HCT116 (cell line): ENCODE data around the gene CTBP2. TPM values are rescaled to one million over a fixed set of nuclear protein-coding genes. Genes with fewer than 3 reads are reported as not detected.

ENCODE experiments used
- ATAC-seq: fragments of 200-7000 bp; cut with Tn5 transposase; 2 replicates; pipeline ENCODE4 v1.9.1; 2020; ENCODE audit warnings: mild to moderate bottlenecking, moderate library complexity
- BruUV-seq: library from RNA; stranded (reverse); fragments of 400-500 nt; replicated peaks from 2 replicates; lab custom pipeline; 2021; lab: Mats Ljungman, UMichigan
- CTCF ChIA-PET: fragments of 300-600 bp; sonication (Branson Sonifier 250); formaldehyde crosslinking; loops from one replicate; lab custom pipeline; 2021; ENCODE audit warnings: antibody characterized with exemption; lab: Charles Lee
- POLR2A ChIA-PET: fragments of 300-600, 350-600 bp; sonication (Branson Sonifier 250); formaldehyde crosslinking; loops from one replicate; lab custom pipeline; 2021; ENCODE audit warnings: antibody characterized with exemption; lab: Charles Lee
- RAD21 ChIA-PET, 2 experiments: fragments of 300-600 bp; sonication (Branson Sonifier 250); formaldehyde crosslinking; loops; one replicate each; lab custom pipeline; 2023; ENCODE audit warnings: low total read pairs in 2 of 2; ENCODE audit not compliant: uncharacterized antibody in 2 of 2, unreplicated experiment in 2 of 2, low non-redundant PET in 1 of 2; lab: Charles Lee
- DNase-seq: peaks from one replicate; pipeline ENCODE4 v3.0.0-alpha.2; 2010; ENCODE audit warnings: low read depth, low spot score
- H2AFZ ChIP-seq: fragments of 200-600 bp; shearing (Covaris generic), sonication (generic); 2 replicates; pipeline ENCODE4 v1.6.1; 2017; ENCODE audit warnings: low read depth, mixed run types, mixed read lengths, antibody characterized with exemption, low read length; ENCODE audit not compliant: poor library complexity, severe bottlenecking
- H3K27ac ChIP-seq: 2 replicates; pipeline ENCODE4 v1.5.1; 2012; ENCODE audit warnings: low read depth, low read length
- H3K27me3 ChIP-seq: fragments of 200-600 bp; sonication (generic); 2 replicates; pipeline ENCODE4 v1.6.1; 2016; ENCODE audit warnings: mixed run types, low read length, mixed read lengths; ENCODE audit not compliant: insufficient read depth
- H3K36me3 ChIP-seq, 2 experiments: fragments of 200-500 bp in 1 of 2; fragments of 200-600 bp in 1 of 2; sonication (Bioruptor generic) in 1 of 2; sonication (generic) in 1 of 2; 2 replicates each; pipeline versions ENCODE4 v1.5.1 to v1.6.1; 2014 to 2016; ENCODE audit warnings: low read length in 2 of 2, inconsistent platforms in 1 of 2, mixed read lengths in 1 of 2, mixed run types in 1 of 2; ENCODE audit not compliant: insufficient read depth in 2 of 2, control insufficient read depth in 1 of 2
- H3K4me1 ChIP-seq, 2 experiments: fragments of 200-600 bp in 1 of 2; sonication (generic) in 1 of 2; 2 replicates each; pipeline versions ENCODE4 v1.5.1 to v1.6.1; 2012 to 2017; ENCODE audit warnings: low read length in 2 of 2, inconsistent platforms in 1 of 2, mild to moderate bottlenecking in 1 of 2, mixed read lengths in 1 of 2, mixed run types in 1 of 2, moderate library complexity in 1 of 2; ENCODE audit not compliant: insufficient read depth in 2 of 2, control insufficient read depth in 1 of 2
- H3K4me2 ChIP-seq: fragments of 200-600 bp; sonication (generic); 2 replicates; pipeline ENCODE4 v1.6.1; 2017; ENCODE audit warnings: mixed run types, low read length, mixed read lengths
- H3K4me3 ChIP-seq, 2 experiments: fragments of 200-600 bp in 1 of 2; sonication (generic) in 1 of 2; replicated peaks in 1 of 2; 2 replicates each; pipeline ENCODE4 v1.5.1; 2011 to 2016; ENCODE audit warnings: low read length in 2 of 2, control low read depth in 1 of 2, low read depth in 1 of 2, mild to moderate bottlenecking in 1 of 2, mixed read lengths in 1 of 2, mixed run types in 1 of 2
- H3K79me2 ChIP-seq: fragments of 200-600 bp; sonication (generic); 2 replicates; pipeline ENCODE4 v1.6.1; 2017; ENCODE audit warnings: mild to moderate bottlenecking, mixed run types, low read length, moderate library complexity, mixed read lengths; ENCODE audit not compliant: insufficient read depth
- H3K9ac ChIP-seq: fragments of 200-600 bp; sonication (generic); 2 replicates; pipeline ENCODE4 v1.6.1; 2016; ENCODE audit warnings: low read length, mixed read lengths
- H3K9me2 ChIP-seq: fragments of 200-600 bp; sonication (generic), shearing (Covaris generic); 2 replicates; pipeline ENCODE4 v1.6.1; 2017; ENCODE audit warnings: mixed run types, mild to moderate bottlenecking, moderate library complexity; ENCODE audit not compliant: insufficient read depth
- H3K9me3 ChIP-seq, 2 experiments: fragments of 200-500 bp in 1 of 2; fragments of 200-600 bp in 1 of 2; sonication (Bioruptor generic) in 1 of 2; sonication (generic) in 1 of 2; 2 replicates each; pipeline ENCODE4 v1.6.1; 2014 to 2017; ENCODE audit warnings: low read length in 2 of 2, mixed read lengths in 2 of 2, inconsistent platforms in 1 of 2, low read depth in 1 of 2, mild to moderate bottlenecking in 1 of 2, mixed run types in 1 of 2, moderate library complexity in 1 of 2; ENCODE audit not compliant: control insufficient read depth in 1 of 2, insufficient read depth in 1 of 2
- H4K20me1 ChIP-seq: fragments of 200-600 bp; sonication (generic), shearing (Covaris generic); 2 replicates; pipeline ENCODE4 v1.6.1; 2017; ENCODE audit warnings: mixed run types, mild to moderate bottlenecking, moderate library complexity; ENCODE audit not compliant: insufficient read depth
- CBX3 ChIP-seq: IDR thresholded peaks from 2 replicates; pipeline ENCODE4 v1.6.1; 2012; ENCODE audit warnings: low read depth
- EGR1 ChIP-seq: IDR thresholded peaks from 2 replicates; pipeline ENCODE4 v1.6.1; 2012; ENCODE audit warnings: low read depth
- ELF1 ChIP-seq: IDR thresholded peaks from 2 replicates; pipeline ENCODE4 v1.6.1; 2012; ENCODE audit warnings: low read depth, borderline replicate concordance
- EZH2 ChIP-seq: fragments of 200-600 bp; sonication (generic); IDR thresholded peaks from 2 replicates; pipeline ENCODE4 v1.6.1; 2017; ENCODE audit warnings: antibody characterized with exemption, mixed run types
- FOSL1 ChIP-seq: IDR thresholded peaks from 2 replicates; pipeline ENCODE4 v1.6.1; 2012; ENCODE audit warnings: low read depth
- MAX ChIP-seq: IDR thresholded peaks from 2 replicates; pipeline ENCODE4 v1.6.1; 2012
- POLR2A ChIP-seq: IDR thresholded peaks from 2 replicates; pipeline ENCODE4 v1.7.0; 2011; ENCODE audit warnings: borderline replicate concordance; ENCODE audit not compliant: insufficient read depth, insufficient read length; ENCODE audit errors: extremely low read depth
- POLR2AphosphoS5 ChIP-seq: IDR thresholded peaks from 2 replicates; pipeline ENCODE4 v1.6.1; 2011; ENCODE audit warnings: mild to moderate bottlenecking, low read depth, low read length, moderate library complexity
- TCF7L2 ChIP-seq: IDR thresholded peaks from 2 replicates; pipeline ENCODE4 v1.7.0; 2011; ENCODE audit warnings: borderline replicate concordance, inconsistent platforms; ENCODE audit not compliant: insufficient read depth, insufficient read length; ENCODE audit errors: extremely low read depth
- ZNF274 ChIP-seq: fragments of 200-500 bp; sonication (Bioruptor generic); IDR thresholded peaks from 2 replicates; pipeline ENCODE4 v1.6.1; 2014; ENCODE audit warnings: mild to moderate bottlenecking, low read depth, low read length, inconsistent platforms
- intact Hi-C: fragments of 100-400 bp; cut with micrococcal nuclease; formaldehyde crosslinking; loops from 2 replicates; pipeline ENCODE4 v1.10.0; 2022
- total RNA-seq: library from RNA; stranded (reverse); gene quantifications from one replicate; pipeline ENCODE4 v1.2.1, GENCODE V29; 2021; ENCODE audit not compliant: unreplicated experiment
- TF ChIP-seq, protein P1 (sequence below), 3 experiments: fragments of 200-600 bp in 1 of 3; sonication (generic) in 1 of 3; IDR thresholded peaks in 2 of 3; conservative IDR thresholded peaks in 1 of 3; 2 replicates each; pipeline ENCODE4 v1.5.1; 2012 to 2017; ENCODE audit warnings: low read depth in 2 of 3, low read length in 2 of 3, antibody characterized with exemption in 1 of 3, borderline replicate concordance in 1 of 3, control low read depth in 1 of 3, mild to moderate bottlenecking in 1 of 3, mixed read lengths in 1 of 3, mixed run types in 1 of 3, moderate library complexity in 1 of 3; ENCODE audit not compliant: insufficient read depth in 1 of 3
- TF ChIP-seq, protein P2 (sequence below): IDR thresholded peaks from 2 replicates; pipeline ENCODE4 v1.6.1; 2011; ENCODE audit warnings: mild to moderate bottlenecking, low read length, moderate library complexity; ENCODE audit not compliant: insufficient replicate concordance; ENCODE audit errors: extremely low read depth
- TF ChIP-seq, protein P3 (sequence below): IDR thresholded peaks from 2 replicates; pipeline ENCODE4 v1.6.1; 2012

CTBP2 gene
- total RNA-seq, 1 experiment from 2014 or later: 144 TPM

DNA sequence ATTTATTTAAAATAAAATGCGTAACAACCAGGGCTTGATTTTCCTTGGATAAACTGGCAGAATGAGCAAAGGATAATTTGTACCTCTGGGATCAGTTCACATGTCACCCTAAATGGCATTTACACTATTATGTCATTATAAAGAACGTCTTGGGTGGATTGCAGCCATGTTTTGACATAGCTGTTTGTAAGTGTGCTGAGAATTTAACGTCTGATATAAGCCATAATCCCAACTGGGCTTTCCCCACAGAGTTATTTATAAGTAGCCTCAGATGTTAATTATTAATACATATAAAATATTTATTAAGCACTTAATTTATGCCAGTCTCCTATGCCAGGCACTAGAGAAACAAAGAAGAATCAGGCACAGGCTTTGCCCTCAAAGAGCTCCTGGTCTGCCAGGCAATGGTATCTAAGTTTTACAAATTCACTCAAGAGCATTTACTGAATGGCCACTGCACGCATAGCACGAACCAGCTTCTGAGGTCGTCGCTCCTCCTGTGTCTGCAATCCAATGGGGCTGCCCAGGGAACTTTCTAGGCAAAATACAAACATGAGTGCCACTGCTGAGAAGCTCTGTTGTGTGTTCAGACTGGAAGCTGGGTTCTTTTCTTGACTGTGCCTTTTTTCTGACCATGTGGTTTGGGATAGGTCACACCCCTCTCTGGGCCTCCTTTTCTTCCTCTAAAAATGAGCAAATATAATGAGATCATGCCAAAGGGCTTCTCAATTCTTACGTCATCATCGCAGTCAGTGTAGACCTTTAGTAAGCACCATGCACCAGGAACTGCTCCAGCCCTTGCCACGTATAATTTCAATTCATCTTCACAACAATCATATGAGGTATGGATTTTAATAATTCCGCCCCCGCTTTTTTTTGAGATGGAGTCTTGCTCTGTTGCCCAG lies 11.3 kb upstream of the CTBP2 start:
- POLR2A ChIA-PET: no interaction called here
- H3K27me3 ChIP-seq: peaks cover 9% of the 10 kb centered on the region; the same call in 1 of the 2 replicates
- H3K79me2 ChIP-seq: no peaks in the 10 kb centered on the region
- no peak overlapping the region for H2AFZ ChIP-seq
- no peak overlapping the region for H3K9ac ChIP-seq
- no TSS peak for BruUV-seq
- CTCF ChIA-PET: no interaction called here
- RAD21 ChIA-PET: no interaction called here
- H4K20me1 ChIP-seq: no peaks in the 10 kb centered on the region
- H3K36me3 ChIP-seq: no peaks in the 10 kb centered on the region
- DNase-seq (no peak), ATAC-seq (no peak)
- TF ChIP-seq, protein P1, sequence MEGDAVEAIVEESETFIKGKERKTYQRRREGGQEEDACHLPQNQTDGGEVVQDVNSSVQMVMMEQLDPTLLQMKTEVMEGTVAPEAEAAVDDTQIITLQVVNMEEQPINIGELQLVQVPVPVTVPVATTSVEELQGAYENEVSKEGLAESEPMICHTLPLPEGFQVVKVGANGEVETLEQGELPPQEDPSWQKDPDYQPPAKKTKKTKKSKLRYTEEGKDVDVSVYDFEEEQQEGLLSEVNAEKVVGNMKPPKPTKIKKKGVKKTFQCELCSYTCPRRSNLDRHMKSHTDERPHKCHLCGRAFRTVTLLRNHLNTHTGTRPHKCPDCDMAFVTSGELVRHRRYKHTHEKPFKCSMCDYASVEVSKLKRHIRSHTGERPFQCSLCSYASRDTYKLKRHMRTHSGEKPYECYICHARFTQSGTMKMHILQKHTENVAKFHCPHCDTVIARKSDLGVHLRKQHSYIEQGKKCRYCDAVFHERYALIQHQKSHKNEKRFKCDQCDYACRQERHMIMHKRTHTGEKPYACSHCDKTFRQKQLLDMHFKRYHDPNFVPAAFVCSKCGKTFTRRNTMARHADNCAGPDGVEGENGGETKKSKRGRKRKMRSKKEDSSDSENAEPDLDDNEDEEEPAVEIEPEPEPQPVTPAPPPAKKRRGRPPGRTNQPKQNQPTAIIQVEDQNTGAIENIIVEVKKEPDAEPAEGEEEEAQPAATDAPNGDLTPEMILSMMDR (IDR thresholded peaks at IDR 0.05 in 2 of 3, conservative IDR thresholded peaks at IDR 0.05 in 1 of 3; ENCODE audit: borderline replicate concordance in 1 of 3, insufficient read depth in 1 of 3, low read depth in 2 of 3, low read length in 2 of 3): no peak
- TF ChIP-seq FOSL1 (no peak), POLR2A (no peak), CBX3 (no peak), EGR1 (no peak), TCF7L2 (no peak), ELF1 (no peak), MAX (no peak), POLR2AphosphoS5 (no peak), ZNF274 (no peak), EZH2 (no peak)
- TF ChIP-seq, protein P2, sequence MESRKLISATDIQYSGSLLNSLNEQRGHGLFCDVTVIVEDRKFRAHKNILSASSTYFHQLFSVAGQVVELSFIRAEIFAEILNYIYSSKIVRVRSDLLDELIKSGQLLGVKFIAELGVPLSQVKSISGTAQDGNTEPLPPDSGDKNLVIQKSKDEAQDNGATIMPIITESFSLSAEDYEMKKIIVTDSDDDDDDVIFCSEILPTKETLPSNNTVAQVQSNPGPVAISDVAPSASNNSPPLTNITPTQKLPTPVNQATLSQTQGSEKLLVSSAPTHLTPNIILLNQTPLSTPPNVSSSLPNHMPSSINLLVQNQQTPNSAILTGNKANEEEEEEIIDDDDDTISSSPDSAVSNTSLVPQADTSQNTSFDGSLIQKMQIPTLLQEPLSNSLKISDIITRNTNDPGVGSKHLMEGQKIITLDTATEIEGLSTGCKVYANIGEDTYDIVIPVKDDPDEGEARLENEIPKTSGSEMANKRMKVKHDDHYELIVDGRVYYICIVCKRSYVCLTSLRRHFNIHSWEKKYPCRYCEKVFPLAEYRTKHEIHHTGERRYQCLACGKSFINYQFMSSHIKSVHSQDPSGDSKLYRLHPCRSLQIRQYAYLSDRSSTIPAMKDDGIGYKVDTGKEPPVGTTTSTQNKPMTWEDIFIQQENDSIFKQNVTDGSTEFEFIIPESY: no peak
- TF ChIP-seq, protein P3, sequence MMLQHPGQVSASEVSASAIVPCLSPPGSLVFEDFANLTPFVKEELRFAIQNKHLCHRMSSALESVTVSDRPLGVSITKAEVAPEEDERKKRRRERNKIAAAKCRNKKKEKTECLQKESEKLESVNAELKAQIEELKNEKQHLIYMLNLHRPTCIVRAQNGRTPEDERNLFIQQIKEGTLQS: no peak
- H3K4me2 ChIP-seq: no peak overlapping the region
- intact Hi-C loops: no loop called here
- H3K4me3 ChIP-seq: no peak overlapping the region
- no peaks in the 10 kb centered on the region for H3K4me1 ChIP-seq
- no peaks in the 10 kb centered on the region for H3K9me2 ChIP-seq
- H3K9me3 ChIP-seq: no peaks in the 10 kb centered on the region
- no peak overlapping the region for H3K27ac ChIP-seq
